GM19372 (cell line): ENCODE data around the gene PIGQ.

Experiments
- ATAC-seq: cut with Tn5 transposase; IDR thresholded peaks from one replicate; pipeline ENCODE4 v1.9.1; 2021; ENCODE audit warnings: mild to moderate bottlenecking, low read depth, moderate library complexity; ENCODE audit not compliant: unreplicated experiment

Gene PIGQ

DNA sequence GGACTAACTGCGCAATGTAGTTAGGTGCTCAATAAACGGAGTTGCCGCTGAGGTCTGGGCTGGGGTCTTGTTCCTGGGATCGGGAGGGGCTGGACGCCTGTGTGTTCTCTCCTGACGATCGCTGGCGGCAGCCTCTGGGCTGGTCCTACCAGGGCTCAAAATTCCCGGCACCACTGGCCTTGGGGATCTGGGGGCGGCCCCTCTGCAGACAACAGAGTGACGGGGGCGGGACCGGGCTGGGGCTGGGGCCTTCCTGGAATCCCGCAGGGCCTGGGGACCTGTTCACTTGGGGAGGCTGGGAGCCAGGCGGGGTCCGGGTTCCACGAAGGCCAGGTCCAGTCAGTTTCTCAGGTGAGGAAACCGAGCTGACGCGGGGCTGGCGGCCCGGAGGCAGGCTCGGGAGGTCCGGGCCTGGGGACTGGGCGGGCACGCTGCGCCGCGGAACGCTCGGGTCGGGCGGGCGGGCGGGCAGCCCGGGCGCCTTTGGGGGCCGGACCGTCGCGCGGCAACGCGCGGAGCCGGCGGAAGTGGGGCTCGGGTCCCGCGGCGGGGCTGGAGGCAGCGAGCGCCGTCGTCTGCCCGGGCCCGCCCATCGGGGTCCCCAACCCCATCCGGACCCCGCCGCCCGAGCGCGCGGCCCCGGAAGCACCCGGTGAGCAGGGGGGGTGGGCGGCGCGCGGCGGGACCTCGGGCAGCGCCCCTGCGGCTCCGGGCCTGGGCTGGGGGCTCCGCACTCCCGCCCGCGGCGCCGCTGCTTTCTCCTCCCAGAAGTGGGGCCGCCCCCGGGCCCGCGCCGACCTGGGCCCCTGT, at the start of gene PIGQ:
Gene PIGQ (plus strand): TSS at position 524 of the 810 bp plus-strand sequence. CDS start 4,107 bp downstream, outside the sequence.
- peak; percentile 47 for ATAC-seq

DNA sequence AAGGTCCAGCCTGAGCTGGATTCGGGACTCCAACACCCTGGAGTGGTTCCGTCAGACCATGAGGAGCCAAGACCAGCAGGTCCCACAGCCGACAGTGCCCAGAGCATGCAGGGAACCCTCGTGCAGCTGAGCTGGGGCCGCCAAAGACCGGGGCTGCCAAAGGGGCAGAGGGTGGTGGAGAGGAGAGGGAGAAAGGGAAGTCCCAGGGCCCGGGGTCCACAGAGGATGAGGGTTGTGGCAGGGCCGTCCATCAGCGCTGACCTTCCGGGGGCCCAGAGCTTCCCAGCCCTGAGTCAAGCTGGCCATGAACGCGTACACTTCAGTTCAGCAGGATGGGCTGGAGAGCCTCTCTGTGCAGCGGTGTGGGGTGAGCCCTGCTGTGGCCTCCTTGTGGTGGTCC, 48.9 kb upstream of the PIGQ start:
- ATAC-seq = no peak

DNA sequence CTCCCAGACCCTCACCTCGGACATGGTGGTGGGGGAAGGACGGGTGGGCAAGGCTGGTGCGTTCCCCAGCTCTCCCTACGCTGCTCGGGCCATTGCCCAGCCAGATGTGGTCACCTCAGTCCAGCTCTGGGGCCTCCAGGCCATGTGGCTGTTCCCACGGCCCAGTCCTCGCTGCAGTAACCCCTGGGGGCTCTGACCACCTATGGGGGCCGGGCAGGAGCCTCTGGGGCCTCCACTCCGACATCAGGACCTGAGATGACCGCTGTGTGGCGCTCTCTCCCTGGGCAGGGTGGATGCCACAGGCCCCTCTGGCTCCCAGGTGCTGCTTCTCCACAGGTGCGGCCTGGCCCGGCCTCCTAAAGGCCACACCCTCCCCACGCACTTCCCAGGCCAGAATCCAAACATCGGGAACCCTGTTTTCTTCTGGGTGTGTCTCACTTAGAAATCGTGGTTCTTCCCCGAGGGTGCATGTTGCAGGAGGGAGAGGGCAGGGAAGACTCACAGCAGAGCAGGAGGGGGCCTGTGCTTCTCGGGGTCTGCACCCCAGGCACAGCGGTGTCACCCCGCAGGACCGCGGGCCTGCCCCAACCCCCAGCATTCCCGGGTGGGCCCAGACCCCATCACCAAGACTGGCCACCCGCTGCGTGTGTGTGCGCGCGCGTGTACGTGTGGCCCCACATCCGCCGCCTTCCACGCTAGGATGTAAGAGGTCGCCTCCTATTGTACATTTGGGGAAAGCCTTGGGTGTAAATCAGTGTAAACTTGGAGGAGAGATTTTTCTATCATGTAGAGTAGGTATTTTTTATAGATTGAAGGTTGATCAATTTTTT, 48.2 kb upstream of the PIGQ start:
- no peak for ATAC-seq

DNA sequence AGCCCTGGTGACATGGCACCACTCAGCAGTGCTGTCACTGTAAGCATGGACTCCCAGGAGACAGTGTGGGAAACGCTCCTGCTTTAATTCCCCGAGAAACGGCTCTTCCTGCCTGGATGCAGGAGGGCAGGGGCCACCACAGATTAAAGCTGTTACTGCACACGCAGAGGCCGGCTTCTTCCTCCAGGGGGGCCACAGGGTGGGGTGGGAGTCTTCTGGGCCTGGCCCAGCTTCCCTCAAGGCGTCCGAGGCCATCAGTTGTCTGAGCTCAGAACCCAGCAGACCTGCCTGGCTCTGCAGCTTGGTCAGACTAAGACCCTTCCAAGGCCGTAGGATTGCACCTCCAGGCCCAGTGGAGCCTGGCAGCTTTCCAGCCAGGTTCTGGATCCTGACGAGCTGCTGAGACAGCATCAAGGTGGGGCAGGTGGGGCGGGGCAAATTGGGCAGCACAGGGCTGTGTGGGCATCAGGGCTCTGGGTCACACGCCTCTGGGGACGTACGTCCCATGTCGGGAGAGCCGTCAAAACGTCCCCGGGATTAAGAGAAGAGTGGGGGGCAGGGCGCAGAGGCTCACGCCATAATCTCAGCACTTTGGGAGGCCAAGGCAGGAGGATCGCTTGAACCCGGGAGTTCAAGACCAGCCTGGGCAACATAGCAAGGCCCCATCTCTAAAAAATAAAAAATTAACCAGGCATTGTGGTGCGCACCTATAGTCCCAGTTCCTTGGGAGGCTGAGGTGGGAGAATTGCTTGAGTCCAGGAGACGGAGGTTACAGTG, 47.3 kb upstream of the PIGQ start:
- no peak for ATAC-seq

DNA sequence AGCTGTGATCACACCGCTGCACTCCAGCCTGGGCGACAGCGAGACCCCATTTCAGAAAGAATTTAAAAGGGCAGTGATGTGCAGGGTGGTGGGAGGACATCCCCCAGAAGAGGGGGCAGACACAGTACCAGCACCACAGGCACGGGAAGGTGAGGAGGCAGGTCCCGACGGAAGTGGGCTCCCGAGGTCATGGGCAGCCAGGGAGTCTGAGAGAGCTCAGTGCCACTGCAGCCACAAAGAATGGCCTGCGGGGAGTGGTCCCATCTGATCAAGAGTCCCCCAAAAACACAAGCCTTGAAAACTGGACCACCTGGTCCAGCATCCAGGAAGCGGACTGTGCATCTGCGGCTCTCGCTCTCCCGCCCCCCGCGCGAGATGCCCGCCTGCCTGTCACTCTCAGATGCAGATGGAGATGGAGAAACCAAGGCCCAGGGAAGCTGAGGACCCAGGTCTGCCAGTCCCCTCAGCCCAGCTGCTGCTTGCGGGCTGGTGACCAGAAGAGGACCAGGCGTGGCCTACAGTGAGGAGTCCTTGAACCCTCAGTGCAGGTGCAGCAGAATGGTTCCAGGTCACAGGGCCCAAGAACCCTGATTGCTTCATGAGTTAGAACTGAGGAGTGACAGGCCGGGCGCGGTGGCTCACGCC, 46.5 kb upstream of the PIGQ start:
- ATAC-seq = no peak

DNA sequence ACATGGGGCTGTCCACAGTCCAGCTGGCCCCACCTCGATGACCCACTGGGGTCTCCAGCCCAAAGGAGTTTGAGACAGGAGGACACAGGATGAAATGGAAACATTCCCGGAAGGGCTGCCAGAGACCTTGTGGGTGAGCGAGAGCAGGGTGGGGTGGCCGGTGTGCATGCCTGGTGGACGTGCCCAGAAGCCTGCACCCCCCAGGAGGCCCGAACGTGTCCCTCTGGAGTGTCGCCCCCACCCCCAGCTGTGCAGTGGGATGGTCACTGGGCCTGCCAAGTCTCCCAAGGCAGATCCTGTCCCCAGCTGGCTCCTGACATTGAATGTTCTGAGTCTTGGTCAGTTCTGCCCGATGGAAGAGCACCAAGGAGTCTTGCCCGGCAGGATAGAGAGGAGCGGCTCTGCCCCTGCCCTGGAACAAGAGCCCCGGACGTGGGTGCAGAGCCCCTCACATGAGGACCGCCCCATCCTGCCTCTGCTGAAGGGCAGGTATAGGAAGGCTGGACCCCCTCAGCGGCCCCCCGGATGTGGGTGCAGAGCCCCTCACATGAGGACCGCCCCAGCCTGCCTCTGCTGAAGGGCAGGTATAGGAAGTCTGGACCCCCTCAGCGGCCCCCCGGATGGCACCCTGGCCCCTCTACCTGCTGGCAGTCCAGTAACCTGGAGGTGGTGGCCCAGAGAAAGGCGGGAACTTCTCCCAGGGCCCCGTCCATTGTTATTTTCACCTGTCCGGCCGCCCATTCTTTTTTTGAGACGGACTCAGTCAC, 45.3 kb upstream of the PIGQ start:
- no peak for ATAC-seq

DNA sequence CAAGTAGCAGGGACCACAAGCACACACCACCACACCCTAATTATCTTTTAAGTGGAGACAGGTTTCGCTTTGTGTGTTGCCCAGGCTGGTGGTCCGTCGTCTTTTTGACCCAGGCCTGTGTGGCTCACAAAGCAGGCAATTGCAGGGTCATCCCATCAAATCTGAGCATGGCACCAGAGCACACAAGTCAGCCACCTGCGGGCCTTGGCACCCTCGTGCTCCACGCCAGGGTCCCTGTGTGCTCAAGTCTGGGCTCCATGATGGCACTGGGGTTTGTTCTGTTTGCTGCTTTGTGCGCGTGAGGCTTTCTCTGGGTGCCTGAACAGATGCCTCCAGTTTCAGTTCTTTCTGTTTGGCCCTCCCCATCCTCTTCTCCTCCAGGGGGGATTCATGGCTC, 44.6 kb upstream of the PIGQ start:
- no peak for ATAC-seq

DNA sequence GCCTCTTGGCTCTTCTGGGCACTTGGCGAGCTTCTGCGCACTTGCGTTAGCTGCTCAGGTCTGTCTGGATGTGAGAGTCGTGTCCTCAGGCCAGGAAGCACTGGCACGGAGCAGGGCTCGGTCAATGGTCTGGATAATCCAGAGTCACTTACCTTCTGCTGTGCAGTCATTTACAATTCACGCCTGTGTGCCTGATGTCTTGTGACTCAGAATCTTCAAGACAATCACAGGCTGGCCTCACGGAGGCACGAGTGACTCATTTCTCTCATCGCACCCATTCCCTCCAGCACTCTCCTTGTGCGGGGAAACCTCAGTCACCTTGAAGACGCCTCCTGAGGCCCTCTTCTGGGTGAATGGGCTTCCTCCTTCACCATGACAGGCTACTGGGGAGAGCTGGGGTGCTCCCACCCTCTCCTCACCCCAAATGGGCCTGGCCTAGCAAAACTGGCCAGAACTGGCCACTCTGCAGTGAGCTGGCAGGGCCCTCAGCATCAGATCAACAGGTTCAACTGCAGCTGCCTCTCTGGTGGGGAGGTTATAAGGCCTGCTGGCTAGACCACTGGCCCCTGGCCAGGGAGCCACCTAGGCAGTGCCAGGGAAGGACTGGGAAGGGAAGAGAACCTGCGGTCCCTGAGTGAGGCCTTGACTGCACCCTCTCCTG, 44.1 kb upstream of the PIGQ start:
- ATAC-seq = no peak

DNA sequence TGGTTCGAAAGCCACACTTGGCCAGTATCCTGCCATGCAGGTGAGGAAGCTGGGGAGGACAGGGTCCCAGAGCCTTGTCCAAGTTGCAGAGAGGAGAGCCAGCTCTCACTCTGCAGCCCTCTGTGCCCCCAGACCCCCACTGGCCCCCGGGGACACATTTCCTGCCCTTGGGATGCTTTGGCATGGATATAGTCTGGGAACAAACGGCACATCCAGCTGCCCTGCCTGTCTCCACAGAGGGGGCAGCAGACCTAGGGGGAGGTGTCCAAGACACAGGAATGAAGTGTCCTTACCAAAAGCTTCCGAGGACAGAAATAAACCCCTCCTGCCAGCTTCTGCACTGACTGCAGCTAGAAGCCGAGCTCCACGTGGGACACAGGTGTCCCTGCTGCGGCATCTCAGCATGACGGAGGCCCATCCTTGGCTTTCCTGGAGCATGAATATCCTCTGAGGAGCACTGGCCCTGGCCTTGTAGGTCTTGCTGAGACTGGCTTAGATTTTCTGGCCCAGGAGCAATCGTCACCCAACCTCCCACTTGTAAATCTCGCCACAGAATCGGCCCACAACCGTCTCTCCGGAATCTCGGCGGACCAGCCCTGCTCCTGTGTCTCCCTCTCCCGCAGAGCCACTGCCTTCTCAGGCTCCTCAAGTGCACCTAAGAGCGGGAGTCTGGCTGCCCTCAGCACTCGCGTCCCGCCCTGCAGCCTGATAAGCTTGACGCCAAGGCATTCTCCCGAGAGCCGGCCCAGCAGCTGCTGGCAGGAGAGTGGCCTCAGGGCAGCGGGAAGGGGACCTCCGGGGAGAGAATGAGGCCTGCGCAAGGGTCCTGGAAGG, 43.4 kb upstream of the PIGQ start:
- no peak for ATAC-seq

DNA sequence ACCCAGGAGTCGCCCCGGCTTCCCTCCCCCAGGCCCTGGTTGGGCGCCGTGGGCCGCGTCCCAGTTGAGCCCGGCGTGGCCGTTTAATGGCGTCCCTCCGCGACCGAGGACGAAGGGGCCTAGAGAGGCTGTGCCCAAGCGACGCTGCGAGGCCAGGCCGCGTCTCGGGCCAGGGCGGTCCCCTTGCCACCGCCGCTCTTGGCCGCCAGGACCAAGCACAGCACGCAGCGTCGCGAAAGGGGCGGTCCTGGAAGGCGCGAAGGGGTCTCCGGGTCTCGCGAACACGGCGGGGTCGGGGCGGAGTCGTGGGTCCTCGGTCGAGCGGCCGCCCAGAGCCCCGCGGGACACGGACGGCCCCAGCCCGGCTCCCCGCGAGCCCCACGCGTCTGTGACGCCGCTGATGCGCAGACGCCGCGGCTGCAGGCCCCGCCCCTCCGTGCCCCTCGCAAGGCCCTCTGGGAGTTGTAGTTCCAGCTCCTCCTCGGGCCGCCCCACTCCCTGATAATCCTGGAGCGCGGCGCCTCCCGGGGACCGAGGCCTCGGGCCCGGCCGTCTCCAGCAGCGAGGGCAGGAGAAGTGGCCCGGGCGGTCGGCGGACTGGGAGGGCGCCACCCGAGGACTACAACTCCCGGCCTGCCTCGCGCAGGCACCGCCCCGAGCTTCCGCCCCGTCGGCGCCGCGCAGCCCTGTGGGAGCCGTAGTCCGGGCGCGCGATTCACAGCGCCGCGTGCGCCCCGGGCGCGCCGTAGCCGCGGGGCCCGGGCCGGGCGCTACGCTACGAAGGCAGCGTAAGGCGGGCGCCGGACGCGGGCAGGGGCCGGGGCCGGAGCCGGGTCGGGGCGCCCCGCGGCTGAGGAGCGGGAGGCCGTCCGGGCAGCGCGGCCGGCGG, 42.5 kb upstream of the PIGQ start, which contains the start of gene CAPN15:
Gene CAPN15 (plus strand): TSS at position 698 of the 889 bp plus-strand sequence. CDS start 19,127 bp downstream, outside the sequence.
- ATAC-seq = peak; percentile 66

DNA sequence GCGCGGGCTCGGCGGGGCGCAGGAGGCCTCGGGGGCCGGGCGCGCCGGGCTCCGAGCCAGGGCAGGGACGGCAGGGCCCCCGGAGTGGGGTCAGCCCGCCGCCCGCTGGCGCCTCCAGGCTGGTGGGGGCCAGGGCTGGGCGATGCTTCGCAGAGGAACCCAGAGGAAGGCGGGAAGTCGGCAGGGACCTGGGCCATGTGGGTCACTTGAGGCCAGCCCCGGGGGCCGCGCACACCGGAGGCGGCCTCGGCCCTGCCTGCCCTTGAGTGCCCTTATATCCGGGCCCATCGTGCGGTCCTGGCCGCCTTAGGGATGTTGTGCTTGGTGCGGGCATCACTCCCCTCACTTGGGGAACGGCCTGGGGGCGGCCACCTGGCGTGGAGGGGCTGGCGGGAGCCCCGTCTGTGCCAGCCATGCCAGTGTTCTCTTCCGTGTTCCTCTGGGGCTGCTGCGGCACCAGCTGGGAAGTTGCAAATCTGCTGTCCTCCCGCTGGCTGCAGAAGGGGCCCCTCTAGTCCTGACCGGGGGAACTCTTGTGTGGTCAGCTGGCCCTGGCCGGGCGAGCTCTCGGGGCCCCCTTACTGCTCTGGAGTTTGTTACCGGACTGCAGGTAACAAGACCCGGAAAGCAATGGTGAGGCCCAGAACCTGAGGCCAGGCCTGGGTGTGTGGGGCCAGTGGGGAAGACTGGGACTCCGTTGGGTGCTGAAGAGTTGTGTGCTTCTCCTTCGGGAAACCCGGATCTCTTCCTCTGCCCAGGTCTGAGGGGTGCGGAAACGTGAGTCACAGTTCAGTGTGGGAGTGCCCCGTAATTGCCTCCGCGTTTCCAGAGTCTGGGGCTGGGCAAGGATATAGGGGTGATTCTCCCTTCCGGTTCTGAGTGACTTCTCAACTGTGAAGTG, 41.4 kb upstream of the PIGQ start:
- ATAC-seq = peak; percentile 10

DNA sequence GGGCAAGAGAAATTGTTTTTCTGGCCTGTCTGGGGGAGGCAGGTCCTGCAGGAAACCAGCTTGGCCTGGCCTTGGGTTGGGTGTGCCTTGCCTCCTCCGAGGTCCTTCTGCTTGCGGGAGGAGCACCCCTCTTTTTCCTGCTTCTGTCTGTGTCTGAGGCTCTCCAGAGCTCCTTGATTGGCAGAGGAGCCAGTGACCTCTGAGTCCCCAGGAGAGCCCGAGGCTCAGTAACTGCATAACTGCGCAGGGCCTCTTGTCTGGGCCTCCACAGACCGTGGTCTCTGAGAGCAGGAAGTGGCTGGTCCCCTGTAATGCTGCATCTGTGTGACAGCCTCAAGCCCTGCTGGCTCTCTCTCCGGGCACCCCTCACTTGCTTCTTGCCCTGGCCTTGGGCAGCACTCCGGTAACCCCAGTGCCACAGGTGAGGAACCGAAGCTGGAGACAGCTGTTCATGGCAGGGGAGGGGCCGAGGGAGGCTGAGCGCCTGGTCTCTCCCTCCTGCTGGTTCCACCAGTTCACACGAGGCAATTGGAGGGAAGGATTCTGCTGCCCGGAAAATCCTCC, 40.7 kb upstream of the PIGQ start:
- ATAC-seq = no peak

DNA sequence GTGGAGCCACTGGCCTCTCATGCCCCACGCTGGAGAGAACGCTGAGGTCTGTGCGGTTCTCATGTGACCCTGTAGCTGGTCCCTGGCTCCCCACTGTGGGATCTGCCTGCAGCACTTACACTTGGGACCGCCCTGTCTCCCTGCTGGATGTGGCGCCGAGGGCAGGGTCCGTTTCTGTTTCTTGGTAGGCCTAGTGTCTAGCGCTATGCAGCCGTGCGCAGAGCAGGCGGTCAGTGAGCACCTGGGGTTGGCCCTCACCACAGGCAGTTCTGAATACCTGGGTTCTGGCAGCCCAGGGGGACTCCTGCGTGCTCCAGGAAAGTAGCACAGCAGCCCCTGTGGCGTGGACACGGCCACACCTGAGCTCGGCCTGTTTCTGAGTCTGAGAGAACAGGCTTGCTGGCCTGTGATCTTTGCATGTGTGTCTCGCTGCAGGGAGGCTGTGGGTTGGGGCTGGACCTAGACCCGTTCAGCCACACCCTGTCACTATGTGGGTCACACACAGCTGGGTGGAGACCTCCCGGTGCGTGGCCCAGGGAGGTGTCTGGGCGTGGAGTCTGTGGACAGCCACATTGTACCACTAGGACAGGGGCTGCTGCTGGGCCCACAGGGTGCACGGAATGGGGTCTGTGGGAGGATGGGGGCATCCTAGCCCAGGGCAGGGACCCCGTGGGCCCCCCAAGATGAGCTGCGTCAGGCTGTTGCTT, 39.5 kb upstream of the PIGQ start:
- ATAC-seq = no peak

DNA sequence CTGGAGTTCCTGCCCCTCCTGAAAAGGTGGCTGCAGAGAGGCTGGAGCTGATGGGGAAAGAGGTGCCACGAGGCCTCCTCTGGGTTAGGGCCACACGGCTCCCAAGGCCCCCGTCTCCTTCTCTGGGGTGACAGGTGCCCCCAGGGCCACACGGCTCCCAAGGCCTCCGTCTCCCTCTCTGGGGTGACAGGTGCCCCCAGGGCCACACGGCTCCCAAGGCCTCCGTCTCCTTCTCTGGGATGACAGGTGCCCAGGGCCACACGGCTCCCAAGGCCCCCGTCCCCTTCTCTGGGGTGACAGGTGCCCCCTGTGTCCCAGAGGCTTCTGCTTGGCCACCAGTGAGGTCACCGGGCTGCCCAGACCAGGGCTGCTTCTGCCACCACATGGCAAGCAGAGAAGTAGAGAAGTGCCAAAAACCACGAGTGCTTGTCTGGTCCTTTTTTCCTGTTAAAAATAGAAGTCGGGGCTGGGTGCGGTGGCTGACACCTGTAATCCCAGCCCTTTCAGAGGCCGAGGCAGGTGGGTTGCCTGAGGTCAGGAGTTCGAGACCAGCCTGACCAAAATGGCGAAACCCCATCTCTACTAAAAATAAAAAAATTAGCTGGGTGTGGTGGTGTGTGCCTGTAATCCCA, 38.2 kb upstream of the PIGQ start:
- no peak for ATAC-seq
